ENCODE data around the gene GSTCD. TPM values are rescaled to one million over a fixed set of nuclear protein-coding genes. Genes with fewer than 3 reads are reported as not detected.

Gene GSTCD
- total RNA-seq, 1 experiment from 2014 or later = 17.9 TPM

DNA sequence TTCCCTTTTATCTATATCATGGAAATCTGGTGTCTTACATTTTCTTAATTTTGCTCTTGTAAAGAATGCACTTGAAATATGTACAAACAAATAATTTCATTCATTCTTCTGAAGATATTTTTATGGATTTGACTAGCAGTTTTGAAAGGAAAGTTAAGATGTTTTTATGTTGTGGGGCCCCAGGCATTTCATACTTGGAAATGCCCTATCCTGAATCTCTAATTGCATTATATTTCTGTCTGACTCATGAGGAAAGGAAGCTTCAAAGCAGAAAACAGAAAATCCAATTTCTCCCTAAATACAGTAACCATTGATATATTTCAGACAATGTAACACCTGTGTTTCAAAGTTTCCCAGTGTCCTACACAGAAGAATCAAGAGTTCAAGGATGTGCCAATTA, 113.5 kb downstream of the GSTCD start:
- Mint-ChIP-seq H3K27ac (no peak overlapping the region), H3K4me1 (no peaks in the 10 kb centered on the region; a peak in 1 of 4 replicates), H3K9me3 (no peaks in the 10 kb centered on the region), H3K36me3 (ENCODE audit: insufficient read depth in 1 of 3, low read depth in 3 of 3) (peaks cover 0 to 11% (median 0%) of the 10 kb centered on the region in 3 experiments; a peak in 3 of 7 replicates), H3K4me3 (no peak overlapping the region), H3K27me3 (ENCODE audit: low read depth) (no peaks in the 10 kb centered on the region)
- no peak overlapping the region for H4K91ac ChIP-seq (ENCODE audit: insufficient read length, low read depth, low read length)
- H2BK20ac ChIP-seq (ENCODE audit: low read depth, low read length, poor library complexity, severe bottlenecking) = no peak overlapping the region
- no peak overlapping the region for H3K4me2 ChIP-seq (ENCODE audit: insufficient read depth, insufficient read length, low read length)
- H2BK5ac ChIP-seq (ENCODE audit: insufficient read length, low read length) = no peak overlapping the region
- no peak overlapping the region for H4K8ac ChIP-seq (replicated peaks; ENCODE audit: insufficient read length, low read depth, low read length)
- H2BK12ac ChIP-seq (ENCODE audit: insufficient read length, low read depth, low read length) = no peak overlapping the region
- H2BK120ac ChIP-seq (ENCODE audit: low read depth, low read length, poor library complexity, severe bottlenecking) = no peak overlapping the region
- no peak overlapping the region for H3K18ac ChIP-seq (ENCODE audit: insufficient read length, low read depth, low read length)
- H2AK5ac ChIP-seq (ENCODE audit: insufficient read length, low read length) = no peak overlapping the region
- no peak overlapping the region for H2AFZ ChIP-seq (ENCODE audit: low read length)
- no peaks in the 10 kb centered on the region for H3K4me1 ChIP-seq (ENCODE audit: insufficient read depth, low read length)
- H2BK15ac ChIP-seq (ENCODE audit: low read depth, low read length) = no peak overlapping the region
- no peak overlapping the region for H3K23ac ChIP-seq (ENCODE audit: insufficient read length, low read depth, low read length)
- H3K23me2 ChIP-seq (ENCODE audit: insufficient read length, low read depth, low read length, poor library complexity, severe bottlenecking) = no peaks in the 10 kb centered on the region
- no peak overlapping the region for H3K56ac ChIP-seq (ENCODE audit: insufficient read length, low read depth, low read length)
- no peaks in the 10 kb centered on the region for H3K79me1 ChIP-seq (ENCODE audit: insufficient read depth, low read depth, low read length, poor library complexity, severe bottlenecking)
- no peak overlapping the region for H3K4ac ChIP-seq (ENCODE audit: low read depth, low read length)
- no peaks in the 10 kb centered on the region for H3K9me3 ChIP-seq (ENCODE audit: control insufficient read depth, low read depth, low read length)
- no peak overlapping the region for H3K9ac ChIP-seq (ENCODE audit: extremely low read depth, insufficient read length, low read length)
- no peak overlapping the region for H3K27ac ChIP-seq (ENCODE audit: insufficient read length, low read depth, low read length)
- TF ChIP-seq, protein P1, sequence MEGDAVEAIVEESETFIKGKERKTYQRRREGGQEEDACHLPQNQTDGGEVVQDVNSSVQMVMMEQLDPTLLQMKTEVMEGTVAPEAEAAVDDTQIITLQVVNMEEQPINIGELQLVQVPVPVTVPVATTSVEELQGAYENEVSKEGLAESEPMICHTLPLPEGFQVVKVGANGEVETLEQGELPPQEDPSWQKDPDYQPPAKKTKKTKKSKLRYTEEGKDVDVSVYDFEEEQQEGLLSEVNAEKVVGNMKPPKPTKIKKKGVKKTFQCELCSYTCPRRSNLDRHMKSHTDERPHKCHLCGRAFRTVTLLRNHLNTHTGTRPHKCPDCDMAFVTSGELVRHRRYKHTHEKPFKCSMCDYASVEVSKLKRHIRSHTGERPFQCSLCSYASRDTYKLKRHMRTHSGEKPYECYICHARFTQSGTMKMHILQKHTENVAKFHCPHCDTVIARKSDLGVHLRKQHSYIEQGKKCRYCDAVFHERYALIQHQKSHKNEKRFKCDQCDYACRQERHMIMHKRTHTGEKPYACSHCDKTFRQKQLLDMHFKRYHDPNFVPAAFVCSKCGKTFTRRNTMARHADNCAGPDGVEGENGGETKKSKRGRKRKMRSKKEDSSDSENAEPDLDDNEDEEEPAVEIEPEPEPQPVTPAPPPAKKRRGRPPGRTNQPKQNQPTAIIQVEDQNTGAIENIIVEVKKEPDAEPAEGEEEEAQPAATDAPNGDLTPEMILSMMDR (conservative IDR thresholded peaks at IDR 0.05) = no peak
- no peak overlapping the region for H3T11ph ChIP-seq (ENCODE audit: low read length)
- H4K5ac ChIP-seq (ENCODE audit: insufficient read length, low read depth, low read length) = no peak overlapping the region
- no peaks in the 10 kb centered on the region for H4K20me1 ChIP-seq (ENCODE audit: control insufficient read depth, insufficient read depth, insufficient read length)
- no peak overlapping the region for H3K14ac ChIP-seq (ENCODE audit: insufficient read depth, low read length)
- DNase-seq = no peak
- H3K79me2 ChIP-seq (ENCODE audit: insufficient read depth, low read length) = no peaks in the 10 kb centered on the region
- no peaks in the 10 kb centered on the region for H3K27me3 ChIP-seq (ENCODE audit: insufficient read depth, low read length)
